GM18508 (cell line): ENCODE results near the gene NCMAP.

Experiments
- ATAC-seq: cut with Tn5 transposase; IDR thresholded peaks from one replicate; pipeline ENCODE4 v1.9.1; 2021; ENCODE audit warnings: moderate number of reproducible peaks; ENCODE audit not compliant: insufficient read depth, unreplicated experiment

The NCMAP gene

DNA sequence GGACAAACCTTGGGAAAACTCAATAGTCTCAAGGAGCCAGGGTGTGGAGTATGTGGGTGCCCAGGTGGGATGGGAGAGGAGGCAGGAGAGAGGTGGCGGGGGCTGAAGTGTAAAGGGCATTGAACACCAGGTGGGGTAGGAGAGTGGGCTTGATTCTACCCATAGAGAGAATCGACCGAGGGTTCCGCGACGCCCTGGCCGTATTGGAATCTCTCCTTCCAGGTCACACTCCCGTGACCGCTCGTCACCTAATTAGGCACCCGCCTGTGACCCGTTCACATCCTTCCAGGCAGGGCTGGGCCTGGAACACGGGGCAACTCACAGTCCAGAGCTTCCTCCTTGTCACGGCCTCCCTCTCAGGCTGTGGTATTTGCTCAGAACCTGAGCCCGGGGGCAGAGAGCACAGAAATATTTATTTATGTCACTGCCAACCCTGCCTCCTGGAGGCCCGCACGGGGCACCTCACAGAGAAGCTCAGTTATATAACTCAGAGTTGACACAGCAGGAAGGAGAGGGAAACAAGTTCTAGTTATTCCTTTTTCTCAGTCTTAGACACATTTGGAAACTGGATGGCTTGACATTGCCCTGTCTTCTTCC, 12.0 kb downstream of the NCMAP start:
- no peak for ATAC-seq

DNA sequence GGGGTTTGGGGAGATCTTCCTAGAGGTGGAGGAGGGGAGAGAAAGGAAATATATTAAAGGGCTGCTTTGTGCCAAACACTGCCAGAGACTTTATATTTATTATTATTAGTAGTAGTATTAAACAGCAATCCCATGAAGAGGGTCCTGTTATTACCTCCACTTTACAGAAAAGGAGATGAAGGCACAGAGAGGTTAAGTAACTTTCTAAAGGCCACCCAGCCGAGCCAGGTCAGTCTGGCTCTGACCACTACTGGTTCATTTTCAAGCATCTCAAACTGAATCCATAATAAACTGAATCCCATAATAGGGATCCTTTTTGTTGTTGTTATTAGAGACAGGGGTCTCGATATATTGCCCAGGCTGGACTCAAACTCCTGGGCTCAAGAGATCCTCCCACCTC, 12.6 kb downstream of the NCMAP start:
- ATAC-seq: no peak

GRCh38 chr1:24570265-24571125, 14.6 kb downstream of the NCMAP start:
- no peak for ATAC-seq

DNA sequence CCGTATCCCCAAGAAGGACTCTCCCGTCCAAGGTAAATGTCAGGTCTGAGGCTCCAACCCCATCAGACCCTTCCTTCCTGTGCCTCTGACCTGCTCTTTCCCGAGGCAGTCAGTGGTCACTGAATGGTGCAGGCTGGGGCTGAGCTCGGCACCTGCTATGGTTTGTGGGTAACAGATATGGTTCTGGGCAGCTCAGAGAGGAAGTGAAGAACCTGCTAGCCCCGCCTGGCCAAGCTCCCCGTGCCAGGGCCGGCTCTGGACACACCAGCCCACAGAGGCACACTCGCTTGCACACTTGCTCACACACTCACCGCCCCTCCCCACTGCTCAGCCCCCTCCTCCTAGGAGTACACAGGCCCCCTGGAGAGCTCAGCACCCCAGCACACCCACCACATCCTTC, 16.4 kb downstream of the NCMAP start:
- no peak for ATAC-seq

DNA sequence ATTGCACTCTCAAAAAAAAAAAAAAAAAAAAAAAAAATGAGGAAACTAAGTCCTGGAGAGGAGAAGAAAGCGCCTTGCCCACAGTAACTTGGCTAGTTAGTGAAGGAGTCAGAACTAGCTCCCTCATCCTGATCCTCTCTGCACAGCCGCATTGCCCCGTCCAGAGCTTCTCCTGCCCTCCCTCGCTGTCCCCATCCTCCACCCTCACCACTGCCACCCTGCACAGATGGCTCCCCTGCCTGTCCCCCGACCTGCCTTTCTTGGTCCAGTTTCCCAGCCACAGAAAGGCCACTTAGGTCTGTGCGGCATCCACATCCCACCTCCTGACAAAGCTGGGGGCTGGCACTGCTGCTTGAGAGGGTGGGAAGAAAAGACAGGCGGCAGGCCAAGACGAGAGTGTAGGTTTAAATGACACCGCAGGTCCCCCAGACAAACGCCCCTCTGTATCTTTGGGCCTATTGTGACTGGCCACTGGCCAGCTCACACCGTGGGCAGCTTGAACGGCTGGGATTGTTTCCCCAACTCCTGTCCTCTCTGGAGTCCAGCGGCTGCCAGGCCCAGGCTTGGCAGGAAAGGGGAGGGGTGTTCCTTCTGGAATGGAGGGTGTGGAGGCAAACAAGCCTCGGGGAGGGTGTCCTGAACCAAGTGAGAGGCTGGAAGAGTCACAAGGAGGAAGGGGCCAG, 20.2 kb downstream of the NCMAP start:
- no peak for ATAC-seq

- ATAC-seq: no peak
Observed at GRCh38 chr1:24578846-24579245, 23.0 kb downstream of the NCMAP start.

GRCh38 chr1:24580756-24581155, 24.9 kb downstream of the NCMAP start:
- no peak for ATAC-seq

DNA sequence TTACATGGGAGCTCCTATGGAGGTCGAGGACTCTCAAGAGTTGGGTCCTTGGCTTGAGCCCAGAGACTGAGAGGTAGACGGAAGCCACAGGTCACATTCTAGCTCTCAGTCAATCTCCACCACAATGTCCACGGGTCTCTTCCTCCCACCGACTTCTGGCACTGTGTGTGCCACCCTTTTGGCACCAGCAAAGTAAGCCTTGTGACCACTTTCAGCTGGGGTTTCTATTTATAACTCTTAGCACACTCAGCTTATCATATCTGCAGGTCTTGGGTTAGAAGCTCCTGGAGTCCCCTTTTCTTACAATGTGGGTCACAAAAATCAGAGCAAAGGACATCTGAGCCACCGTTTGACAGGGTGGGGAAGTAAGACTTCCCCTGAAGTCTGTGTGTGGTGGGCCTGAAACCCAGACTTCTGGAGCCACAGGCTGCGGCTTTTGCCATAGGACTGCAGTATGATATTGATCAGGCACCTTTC, 28.3 kb downstream of the NCMAP start:
- no peak for ATAC-seq

DNA sequence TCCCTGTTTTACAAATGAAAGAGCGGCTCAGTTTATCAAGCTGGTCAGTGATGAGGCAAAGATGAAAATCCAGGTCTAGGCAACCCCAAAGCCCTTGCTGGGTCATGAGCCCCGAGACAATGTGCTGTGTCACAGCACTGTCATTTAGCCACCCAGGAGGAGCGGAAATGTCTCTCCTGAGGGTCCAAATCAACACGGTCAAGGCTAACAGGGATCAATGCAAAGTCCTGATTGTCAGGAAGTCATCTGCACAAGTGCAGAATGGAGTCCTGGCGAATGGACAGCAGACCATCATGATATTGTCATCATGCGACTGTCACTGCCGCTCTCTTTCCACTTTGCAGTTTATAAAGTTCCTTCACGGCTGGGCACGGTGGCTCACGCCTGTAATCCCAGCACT, 30.2 kb downstream of the NCMAP start:
- ATAC-seq: no peak

DNA sequence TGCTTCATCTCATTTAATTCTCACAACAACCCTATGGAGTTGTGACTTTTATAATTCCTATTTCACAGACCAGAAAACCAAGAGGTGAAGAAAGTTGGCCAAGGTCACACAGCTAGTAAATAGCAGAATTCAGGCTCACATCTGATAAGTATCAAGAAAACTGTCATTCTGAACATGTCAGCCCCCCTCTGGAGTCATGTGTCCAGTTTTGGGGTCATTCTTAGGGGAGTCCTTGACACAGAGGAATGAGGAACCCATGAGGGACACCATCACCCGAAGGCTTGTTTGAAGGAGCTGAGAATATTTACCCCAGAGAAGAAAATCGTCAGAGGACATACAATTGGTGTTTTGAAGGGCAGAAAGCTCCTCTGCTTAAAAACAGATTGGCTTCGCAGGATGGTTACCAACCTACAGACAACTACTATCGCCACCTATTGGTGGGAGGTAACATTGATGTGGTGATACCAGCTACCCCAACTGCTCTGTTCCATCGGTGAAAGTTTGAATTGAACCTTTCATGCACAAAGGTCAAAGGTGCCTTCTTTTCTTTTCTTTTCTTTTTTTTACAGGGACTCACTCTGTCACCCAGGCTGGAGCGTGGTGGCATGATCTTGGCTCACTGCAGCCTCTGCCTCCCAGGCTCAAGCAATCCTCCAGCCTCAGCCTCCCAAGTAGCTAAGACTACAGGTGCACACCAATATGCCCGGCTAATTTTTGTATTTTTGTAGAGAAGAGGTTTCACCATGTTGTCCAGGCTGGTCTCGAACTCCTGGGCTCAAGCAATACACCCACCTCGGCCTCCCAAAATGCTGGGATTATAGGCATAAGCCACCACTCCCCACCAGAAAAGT, 31.3 kb downstream of the NCMAP start:
- no peak for ATAC-seq

GRCh38 chr1:24588573-24588972, 32.7 kb downstream of the NCMAP start:
- no peak for ATAC-seq

- no peak for ATAC-seq
Observed at GRCh38 chr1:24589200-24589599, 33.3 kb downstream of the NCMAP start.

DNA sequence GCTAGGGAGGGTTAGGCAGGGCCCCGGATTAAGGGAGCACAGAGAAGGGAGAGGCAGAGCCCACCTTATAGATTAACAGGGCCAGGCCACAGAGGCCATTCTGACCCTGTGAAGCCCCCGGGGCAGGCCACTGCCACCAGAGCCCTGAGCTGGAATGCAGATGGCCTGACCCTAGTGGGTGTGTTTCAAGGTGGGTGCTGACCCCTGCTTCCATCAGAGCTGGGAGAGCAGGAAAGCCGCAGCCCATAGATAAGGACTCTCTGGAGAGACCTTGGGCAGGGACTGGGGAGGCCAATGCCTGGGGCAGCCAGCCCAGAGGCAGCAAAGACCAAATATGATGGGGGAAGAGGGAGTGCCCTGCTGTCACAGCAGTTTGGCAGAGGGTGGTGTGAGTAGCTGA, 35.9 kb downstream of the NCMAP start:
- ATAC-seq: no peak

- no peak for ATAC-seq
Observed at GRCh38 chr1:24594328-24594598, 38.4 kb downstream of the NCMAP start.

- no peak for ATAC-seq
Observed at GRCh38 chr1:24596401-24596880, 40.6 kb downstream of the NCMAP start.

DNA sequence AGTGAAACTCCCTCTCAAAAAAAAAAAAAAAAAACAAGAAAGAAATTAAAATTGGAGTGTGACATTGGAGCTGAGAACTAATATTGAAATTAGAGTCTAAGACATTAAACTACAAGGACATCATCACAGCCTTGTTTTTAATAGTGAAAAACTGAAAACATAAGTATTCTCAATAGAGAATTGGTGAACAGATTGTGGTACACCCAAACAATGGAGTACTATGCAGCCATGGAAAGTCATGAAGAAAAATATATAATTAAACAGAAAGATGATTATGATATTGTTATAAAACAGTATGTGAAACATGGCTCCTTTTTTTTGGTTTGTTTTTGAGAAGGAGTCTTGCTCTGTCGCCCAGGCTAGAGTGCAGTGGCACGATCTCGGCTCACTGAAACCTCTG, 43.4 kb downstream of the NCMAP start:
- no peak for ATAC-seq

- no peak for ATAC-seq
Observed at GRCh38 chr1:24600551-24600950, 44.7 kb downstream of the NCMAP start.

DNA sequence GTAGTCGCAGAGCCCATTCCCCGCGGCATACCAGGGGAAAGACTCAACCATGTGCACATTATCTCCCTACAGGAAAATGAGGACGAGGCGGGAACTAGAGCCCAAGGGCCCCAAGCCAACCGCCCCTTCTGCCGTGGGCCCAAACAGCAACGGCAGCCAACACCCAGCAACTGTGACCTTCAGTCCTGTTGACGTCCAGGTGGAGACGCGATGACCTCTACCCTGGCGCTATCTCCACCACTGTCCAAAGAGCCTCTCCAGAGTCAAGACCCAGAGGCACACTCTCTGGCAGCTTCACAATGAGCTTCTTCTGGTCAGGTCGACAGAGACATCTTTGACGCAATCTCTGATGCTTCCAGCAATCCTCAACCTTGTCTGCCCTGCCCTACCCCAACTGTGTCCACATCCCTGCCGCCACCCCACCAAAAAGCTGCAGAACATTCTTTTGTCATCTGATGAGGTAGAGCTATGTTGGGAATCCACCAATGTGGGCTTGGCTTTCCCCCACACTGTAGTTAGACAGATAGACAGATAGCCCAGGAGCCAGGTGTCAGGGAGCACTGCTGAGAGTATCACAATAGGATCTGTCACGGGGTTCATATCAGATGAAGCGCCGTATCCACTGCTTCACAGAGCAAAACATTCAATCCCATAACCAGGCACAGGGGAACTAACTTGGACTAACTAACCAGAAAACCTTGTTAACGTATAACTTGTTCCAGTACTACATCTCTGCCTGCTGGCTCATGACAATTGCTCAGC, 49.8 kb downstream of the NCMAP start:
- no peak for ATAC-seq

GRCh38 chr1:24606296-24606605, 50.4 kb downstream of the NCMAP start:
- ATAC-seq: no peak

- ATAC-seq: no peak
Observed at GRCh38 chr1:24606621-24607020, 50.7 kb downstream of the NCMAP start.
